GM06990 (cell line): ENCODE measurements around the gene LRRC1.

ENCODE experiments used
- DNase-seq: peaks from one replicate; pipeline ENCODE4 v3.0.0-alpha.2; 2011; ENCODE audit not compliant: insufficient read length; ENCODE audit errors: extremely low read depth
- H3K27me3 ChIP-seq: replicated peaks from 2 replicates; pipeline ENCODE4 v1.6.0; 2011; ENCODE audit warnings: low read length; ENCODE audit not compliant: control insufficient read depth, insufficient read depth
- H3K36me3 ChIP-seq: 2 replicates; pipeline ENCODE4 v1.5.1; 2011; ENCODE audit warnings: low read length; ENCODE audit not compliant: control insufficient read depth, insufficient read depth
- H3K4me3 ChIP-seq: replicated peaks from 2 replicates; pipeline ENCODE4 v1.5.1; 2011; ENCODE audit warnings: low read depth, mild to moderate bottlenecking, control low read depth, low read length
- TF ChIP-seq, protein P1 (sequence below): IDR thresholded peaks from 2 replicates; pipeline ENCODE4 v1.5.1; 2011; ENCODE audit warnings: low read length, control low read depth, mild to moderate bottlenecking, inconsistent platforms; ENCODE audit not compliant: insufficient read depth, poor library complexity, severe bottlenecking

Gene LRRC1

GRCh38 chr6:53840027-53840426 lies 45.2 kb downstream of the LRRC1 start:
- Histone ChIP-seq H3K36me3 (no peaks in the 10 kb centered on the region), H3K4me3 (no peak overlapping the region), H3K27me3 (no peaks in the 10 kb centered on the region)
- TF ChIP-seq, protein P1, sequence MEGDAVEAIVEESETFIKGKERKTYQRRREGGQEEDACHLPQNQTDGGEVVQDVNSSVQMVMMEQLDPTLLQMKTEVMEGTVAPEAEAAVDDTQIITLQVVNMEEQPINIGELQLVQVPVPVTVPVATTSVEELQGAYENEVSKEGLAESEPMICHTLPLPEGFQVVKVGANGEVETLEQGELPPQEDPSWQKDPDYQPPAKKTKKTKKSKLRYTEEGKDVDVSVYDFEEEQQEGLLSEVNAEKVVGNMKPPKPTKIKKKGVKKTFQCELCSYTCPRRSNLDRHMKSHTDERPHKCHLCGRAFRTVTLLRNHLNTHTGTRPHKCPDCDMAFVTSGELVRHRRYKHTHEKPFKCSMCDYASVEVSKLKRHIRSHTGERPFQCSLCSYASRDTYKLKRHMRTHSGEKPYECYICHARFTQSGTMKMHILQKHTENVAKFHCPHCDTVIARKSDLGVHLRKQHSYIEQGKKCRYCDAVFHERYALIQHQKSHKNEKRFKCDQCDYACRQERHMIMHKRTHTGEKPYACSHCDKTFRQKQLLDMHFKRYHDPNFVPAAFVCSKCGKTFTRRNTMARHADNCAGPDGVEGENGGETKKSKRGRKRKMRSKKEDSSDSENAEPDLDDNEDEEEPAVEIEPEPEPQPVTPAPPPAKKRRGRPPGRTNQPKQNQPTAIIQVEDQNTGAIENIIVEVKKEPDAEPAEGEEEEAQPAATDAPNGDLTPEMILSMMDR = no peak
- DNase-seq = no peak

- Histone ChIP-seq H3K27me3 (no peaks in the 10 kb centered on the region; the same call in 1 of the 2 replicates), H3K36me3 (no peaks in the 10 kb centered on the region), H3K4me3 (no peak overlapping the region)
- TF ChIP-seq, protein P1 = no peak
- no peak for DNase-seq
Measured at GRCh38 chr6:53845280-53846195, 50.7 kb downstream of the LRRC1 start.

- Histone ChIP-seq H3K27me3 (no peaks in the 10 kb centered on the region; the same call in 1 of the 2 replicates), H3K4me3 (no peak overlapping the region), H3K36me3 (no peaks in the 10 kb centered on the region)
- TF ChIP-seq, protein P1 = no peak
- no peak for DNase-seq
Measured at GRCh38 chr6:53846250-53846649, 51.4 kb downstream of the LRRC1 start.

DNA sequence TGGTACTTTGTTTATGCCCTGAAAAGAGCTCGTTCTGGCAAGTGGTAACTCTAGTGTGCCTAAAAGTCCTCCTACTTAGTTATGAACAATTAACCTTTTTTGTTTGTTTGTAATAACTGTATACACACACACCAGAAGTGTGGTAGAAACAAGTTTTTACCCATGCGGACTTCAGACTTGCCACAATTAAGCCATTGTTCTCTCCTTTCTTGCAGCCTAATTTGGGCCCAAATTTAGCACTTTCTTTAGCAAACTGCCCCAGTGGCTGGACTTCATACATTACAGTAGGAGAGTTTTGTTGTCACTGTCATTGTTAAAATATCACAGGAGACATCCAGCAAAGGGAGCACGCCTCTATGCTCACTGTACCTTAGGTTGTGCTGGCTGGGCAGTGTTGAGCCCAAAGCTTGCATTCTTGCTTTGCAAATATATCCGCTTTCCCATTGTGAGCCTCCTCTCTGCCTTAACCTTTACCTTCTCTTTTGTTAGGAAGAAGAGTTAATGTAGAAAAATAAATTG lies 53.0 kb downstream of the LRRC1 start:
- H3K27me3 ChIP-seq = no peaks in the 10 kb centered on the region; the same call in 1 of the 2 replicates
- no peak for DNase-seq
- H3K4me3 ChIP-seq = no peak overlapping the region
- no peaks in the 10 kb centered on the region for H3K36me3 ChIP-seq
- TF ChIP-seq, protein P1 = no peak

- Histone ChIP-seq H3K27me3 (no peaks in the 10 kb centered on the region; the same call in 1 of the 2 replicates), H3K4me3 (no peak overlapping the region), H3K36me3 (no peaks in the 10 kb centered on the region)
- TF ChIP-seq, protein P1 = no peak
- DNase-seq = no peak
Measured at GRCh38 chr6:53850527-53850926, 55.7 kb downstream of the LRRC1 start.
